Measurements from ENCODE around the gene MANSC1.
"Not testable (repeated sequence)": the region's sequence is repeated elsewhere in the genome, so short reads cannot be mapped to it uniquely, and the experiment has no call there.

MANSC1 gene

DNA sequence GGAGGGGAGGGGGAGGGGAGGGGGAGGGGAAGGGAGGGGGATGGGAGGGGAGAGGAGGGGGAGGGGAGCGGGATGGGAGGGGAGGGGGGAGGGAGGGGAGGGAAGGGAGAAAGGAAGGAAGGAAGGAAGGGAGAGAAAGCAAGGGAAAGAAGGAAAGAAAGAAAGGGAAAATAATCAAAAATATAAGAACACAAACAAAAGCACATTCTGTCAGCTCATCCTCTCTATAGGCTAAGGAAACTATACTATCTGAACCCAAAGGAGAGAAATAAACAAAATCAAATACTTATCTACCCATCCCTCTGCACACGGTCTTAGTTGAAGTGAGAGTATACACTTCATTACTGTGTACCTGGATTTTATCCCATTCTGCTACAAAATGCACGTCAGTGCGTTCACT, 26.9 kb downstream of the MANSC1 start:
- no peak for DNase-seq

GRCh38 chr12:12319451-12320183, 30.4 kb downstream of the MANSC1 start:
- DNase-seq: no peak

DNA sequence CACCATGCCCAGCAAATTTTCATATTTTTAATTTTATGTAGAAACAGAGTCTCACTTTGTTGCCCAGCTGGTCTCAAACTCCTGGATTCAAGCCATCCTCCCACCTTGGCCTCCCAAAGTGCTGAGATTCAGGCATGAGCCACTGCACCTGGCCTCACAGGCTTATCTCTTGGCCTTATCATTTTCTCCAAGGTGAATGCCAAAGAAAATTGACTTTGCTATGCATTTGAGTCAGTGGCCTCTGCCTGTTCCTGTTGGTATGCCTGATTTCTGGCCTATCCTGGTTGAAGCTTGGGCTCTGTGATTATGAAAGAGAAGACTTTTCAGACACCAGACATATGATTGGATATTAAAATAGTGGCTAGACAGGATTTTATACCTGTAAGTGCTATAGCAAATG, 34.2 kb downstream of the MANSC1 start:
- no peak for DNase-seq

DNA sequence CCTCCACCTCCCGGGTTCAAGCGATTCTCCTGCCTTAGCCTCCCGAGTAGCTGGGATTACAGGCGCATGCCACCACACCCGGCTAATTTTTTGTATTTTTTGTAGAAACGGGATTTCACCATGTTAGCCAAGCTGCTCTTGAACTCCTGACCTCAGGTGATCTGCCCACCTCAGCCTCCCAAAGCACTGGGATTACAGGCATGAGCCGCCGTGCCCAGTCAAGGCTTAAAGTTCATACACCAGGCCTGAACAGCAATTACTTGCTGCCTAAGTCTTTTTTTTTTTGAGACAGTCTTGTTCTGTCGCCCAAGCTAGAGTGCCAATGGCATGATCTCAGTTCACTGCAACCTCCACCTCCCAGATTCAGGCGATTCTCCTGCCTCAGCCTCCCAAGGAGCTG, 39.3 kb downstream of the MANSC1 start:
- DNase-seq: not testable (repeated sequence)

GRCh38 chr12:12305568-12306300, 44.3 kb downstream of the MANSC1 start:
- DNase-seq: no peak

DNA sequence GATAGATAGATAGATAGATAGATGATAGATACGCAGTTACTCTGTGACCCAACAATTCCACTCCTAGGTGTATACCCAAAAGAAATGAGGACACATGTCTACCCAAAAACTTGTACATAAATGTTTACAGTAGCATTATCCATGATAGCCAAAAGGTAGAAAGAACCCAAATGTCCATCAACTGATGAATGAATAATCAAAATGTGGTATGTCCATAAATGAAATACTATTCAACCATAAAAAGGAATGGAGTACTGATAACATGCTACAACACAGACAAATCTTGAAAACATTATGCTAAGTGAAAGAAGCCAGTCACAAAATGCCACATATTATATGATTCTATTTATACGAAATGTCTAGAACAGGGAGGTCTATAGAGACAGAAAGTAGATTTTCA, 47.1 kb downstream of the MANSC1 start:
- DNase-seq: no peak

DNA sequence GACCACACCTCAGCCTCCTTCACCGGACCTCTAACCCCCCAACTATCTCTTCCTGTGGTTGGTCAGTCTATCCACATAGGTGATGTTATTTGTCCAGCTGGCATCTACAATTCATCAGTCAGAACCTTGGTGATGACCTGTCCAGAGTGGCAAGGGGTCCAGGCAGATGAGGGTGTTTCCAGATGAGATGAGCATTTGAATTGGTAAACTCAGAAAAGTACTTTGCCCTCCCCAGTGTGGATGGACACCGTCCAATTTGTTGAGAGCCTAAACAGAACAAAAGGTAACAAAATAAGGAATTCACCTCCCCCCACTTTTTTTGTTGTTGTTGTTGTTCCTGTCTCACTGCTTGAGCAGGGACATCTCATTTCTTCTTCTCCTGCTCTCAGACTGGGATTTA, 48.9 kb downstream of the MANSC1 start:
- DNase-seq: no peak

- no peak for DNase-seq
Observed at GRCh38 chr12:12297201-12297830, 52.7 kb downstream of the MANSC1 start.

DNA sequence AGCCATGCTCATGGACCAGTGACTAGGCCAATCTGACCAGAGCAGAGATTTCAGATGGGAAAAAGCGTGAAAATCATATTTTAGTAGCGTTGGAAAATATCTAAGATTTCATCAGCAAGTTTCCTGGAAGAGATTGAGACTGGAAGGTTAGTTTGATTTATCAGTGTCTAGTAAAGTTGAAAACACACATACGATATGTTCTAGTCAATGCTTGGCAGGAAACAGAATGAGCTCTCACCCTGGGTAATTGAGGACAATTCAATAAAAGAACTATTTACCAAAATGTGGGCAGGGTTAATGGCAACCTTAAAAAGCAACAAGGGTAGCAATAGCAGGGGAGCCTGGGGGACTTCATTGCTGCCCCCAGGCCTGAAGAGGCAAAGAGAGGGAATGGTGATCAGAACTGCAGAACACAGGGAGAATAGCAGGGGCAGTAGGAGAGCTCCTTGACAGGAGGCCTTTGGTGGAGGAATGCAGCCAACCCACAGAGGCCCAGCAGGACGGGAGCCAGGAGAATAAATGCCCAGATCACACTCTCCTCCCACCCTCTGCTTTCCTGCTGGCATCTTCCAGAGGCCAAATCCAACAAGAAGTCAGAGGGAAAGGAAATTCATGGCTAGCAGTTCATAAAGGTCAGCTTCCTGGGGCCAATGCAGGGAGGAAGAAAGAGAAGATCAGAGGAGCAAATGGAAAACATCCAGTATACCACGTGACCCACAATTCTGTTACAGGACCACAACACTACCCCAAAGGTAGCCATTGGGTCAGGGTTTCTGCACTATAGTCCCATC, 55.6 kb downstream of the MANSC1 start:
- no peak for DNase-seq

DNA sequence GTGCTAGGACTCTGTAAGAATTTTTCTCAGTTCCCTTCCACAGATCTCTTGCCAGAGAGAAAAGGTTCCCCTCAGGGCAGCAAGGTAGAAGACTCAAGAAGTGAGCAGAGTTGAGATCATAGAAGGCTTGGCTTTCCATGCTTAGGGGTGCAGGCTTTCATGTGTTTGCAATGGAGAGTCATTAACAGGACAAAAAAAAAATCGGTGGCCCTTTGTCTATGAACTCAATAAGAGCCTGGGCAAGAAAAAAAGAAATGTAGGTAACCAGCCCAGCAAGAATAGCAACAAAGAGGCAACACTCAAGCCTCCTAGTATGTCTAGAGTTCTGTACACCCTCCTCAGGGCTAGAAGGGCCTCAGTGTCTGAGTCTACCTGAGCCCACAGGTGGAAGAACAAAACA, 59.8 kb downstream of the MANSC1 start:
- DNase-seq: no peak

- no peak for DNase-seq
Observed at GRCh38 chr12:12286441-12286840, 63.6 kb downstream of the MANSC1 start.

DNA sequence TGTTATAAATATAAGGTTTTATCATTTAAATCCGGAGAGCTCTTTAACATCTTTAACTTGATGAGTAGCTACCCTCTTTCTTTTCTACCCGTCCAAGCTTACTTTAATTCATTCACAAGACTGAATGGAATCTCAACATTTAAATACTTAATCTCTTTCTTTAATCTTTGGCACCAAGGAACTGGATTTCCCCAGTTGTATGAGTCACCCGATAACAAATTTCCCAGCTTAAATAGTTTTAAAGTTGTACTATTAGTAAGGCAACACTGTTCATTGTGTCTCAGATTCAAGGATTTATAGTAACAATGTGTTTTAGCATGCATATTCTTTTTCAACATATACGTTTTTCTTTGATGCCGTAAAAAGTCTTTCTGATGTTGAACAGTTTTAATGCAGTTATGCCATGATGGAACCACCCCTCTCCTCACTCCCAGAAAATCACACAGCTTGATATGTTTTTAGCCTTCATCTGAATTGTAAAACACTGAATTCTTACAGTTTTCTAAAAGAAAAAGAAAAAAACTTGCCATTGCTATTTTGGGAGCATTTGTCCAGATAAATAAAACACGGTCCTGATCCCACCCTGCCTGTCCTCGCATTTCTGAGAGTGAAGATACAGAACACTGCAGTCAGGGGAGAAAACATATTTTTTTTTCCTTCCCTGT, 67.1 kb downstream of the MANSC1 start:
- no peak for DNase-seq

GRCh38 chr12:12282202-12282601, 67.8 kb downstream of the MANSC1 start:
- DNase-seq: no peak

DNA sequence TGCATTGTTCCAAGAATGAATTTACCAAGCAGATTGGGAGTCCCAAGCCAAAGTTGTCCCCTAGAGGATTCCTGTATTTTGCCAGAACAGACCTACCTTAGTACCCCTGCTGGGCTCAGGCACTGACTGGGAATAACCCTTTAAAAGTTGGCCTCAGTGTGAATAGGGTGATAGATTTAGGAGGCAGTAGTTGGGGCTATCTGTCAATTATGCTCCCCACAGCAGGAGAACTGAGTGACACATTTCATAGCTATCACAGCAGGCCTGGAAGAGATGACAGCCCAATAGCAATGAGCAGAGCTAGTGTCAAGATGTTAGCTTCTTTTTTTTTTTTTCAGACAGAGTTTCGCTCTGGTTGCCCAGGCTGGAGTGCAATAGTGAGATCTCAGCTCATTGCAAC, 68.9 kb downstream of the MANSC1 start:
- no peak for DNase-seq

- DNase-seq: no peak
Observed at GRCh38 chr12:12278899-12279298, 71.1 kb downstream of the MANSC1 start.
